GM12874 (cell line): ENCODE measurements around the gene SLC17A4.

Experiments used
- CTCF ChIP-seq: IDR thresholded peaks from 2 replicates; pipeline ENCODE4 v1.5.1; 2011; ENCODE audit warnings: low read depth, mild to moderate bottlenecking, control low read depth, low read length, moderate library complexity; ENCODE audit not compliant: insufficient read depth

The SLC17A4 gene

GRCh38 chr6:25793970-25794369, 39.4 kb downstream of the SLC17A4 start:
- TF ChIP-seq CTCF = no peak

- no peak for TF ChIP-seq CTCF
Observed at GRCh38 chr6:25794784-25795183, 40.2 kb downstream of the SLC17A4 start.

GRCh38 chr6:25801436-25801835, 46.9 kb downstream of the SLC17A4 start:
- no peak for TF ChIP-seq CTCF

- no peak for TF ChIP-seq CTCF
Observed at GRCh38 chr6:25804804-25805203, 50.3 kb downstream of the SLC17A4 start.

- no peak for TF ChIP-seq CTCF
Observed at GRCh38 chr6:25815194-25815593, 60.7 kb downstream of the SLC17A4 start.

- TF ChIP-seq CTCF = no peak
Observed at GRCh38 chr6:25816252-25816651, 61.7 kb downstream of the SLC17A4 start.

GRCh38 chr6:25821341-25821740, 66.8 kb downstream of the SLC17A4 start:
- TF ChIP-seq CTCF = no peak

- no peak for TF ChIP-seq CTCF
Observed at GRCh38 chr6:25829375-25829774, 74.8 kb downstream of the SLC17A4 start.
